Body of pancreas (tissue), 4 donors: ENCODE measurements around the gene AQP12B.

Experiments used
- POLR2A ChIP-seq, 3 donors: fragments of 450-650 bp; IDR thresholded peaks; one replicate each; pipeline ENCODE4 v1.6.1; 2016; ENCODE audit warnings: antibody characterized with exemption in 3 of 3, mild to moderate bottlenecking in 2 of 3
- TF ChIP-seq, protein P1 (sequence below), 7 experiments: fragments of 450-650 bp in 4 of 7; fragments of 200-600 bp in 3 of 7; sonication (generic) in 3 of 7; IDR thresholded peaks; one replicate each; pipeline ENCODE4 v1.5.1; 2016 to 2019; ENCODE audit warnings: antibody characterized with exemption in 7 of 7

DNA sequence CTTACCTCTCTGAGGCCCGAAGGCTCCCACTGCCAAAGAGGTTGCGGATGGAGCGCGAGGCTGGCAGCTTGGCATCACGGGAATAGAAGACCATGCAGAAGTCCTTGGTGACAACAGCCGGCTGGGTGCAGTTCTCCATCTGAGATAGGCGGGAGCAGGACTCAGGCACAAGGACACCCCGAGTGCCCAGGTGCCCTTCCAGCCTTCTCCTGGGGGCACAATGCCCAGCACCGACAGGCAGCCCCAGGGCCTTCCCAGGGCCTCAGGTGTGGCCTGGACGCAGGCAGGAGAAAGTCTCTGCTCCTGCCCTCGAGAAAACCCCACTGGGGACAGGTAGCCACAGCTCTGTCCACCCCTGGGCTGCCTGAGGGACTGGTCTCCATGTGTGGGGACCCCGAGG is 42.6 kb upstream of the AQP12B start:
- TF ChIP-seq, protein P1, sequence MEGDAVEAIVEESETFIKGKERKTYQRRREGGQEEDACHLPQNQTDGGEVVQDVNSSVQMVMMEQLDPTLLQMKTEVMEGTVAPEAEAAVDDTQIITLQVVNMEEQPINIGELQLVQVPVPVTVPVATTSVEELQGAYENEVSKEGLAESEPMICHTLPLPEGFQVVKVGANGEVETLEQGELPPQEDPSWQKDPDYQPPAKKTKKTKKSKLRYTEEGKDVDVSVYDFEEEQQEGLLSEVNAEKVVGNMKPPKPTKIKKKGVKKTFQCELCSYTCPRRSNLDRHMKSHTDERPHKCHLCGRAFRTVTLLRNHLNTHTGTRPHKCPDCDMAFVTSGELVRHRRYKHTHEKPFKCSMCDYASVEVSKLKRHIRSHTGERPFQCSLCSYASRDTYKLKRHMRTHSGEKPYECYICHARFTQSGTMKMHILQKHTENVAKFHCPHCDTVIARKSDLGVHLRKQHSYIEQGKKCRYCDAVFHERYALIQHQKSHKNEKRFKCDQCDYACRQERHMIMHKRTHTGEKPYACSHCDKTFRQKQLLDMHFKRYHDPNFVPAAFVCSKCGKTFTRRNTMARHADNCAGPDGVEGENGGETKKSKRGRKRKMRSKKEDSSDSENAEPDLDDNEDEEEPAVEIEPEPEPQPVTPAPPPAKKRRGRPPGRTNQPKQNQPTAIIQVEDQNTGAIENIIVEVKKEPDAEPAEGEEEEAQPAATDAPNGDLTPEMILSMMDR (IDR thresholded peaks at IDR 0.05) = no peak
- no peak for TF ChIP-seq POLR2A (IDR thresholded peaks at IDR 0.05)
